ENCODE measurements around the gene LYRM4. TPM values are rescaled to one million over a fixed set of nuclear protein-coding genes. Genes with fewer than 3 reads are reported as not detected.

The LYRM4 gene
- total RNA-seq, 4 donors from 2014 or later, result 9.2 to 28.2 (median 14.2) TPM

GRCh38 chr6:5149891-5150290 lies 110.9 kb downstream of the LYRM4 start:
- Histone ChIP-seq H3K9me3 (no peaks in the 10 kb centered on the region), H3K4me3 (no peak overlapping the region), H3K4me1 (no peaks in the 10 kb centered on the region), H3K36me3 (no peaks in the 10 kb centered on the region), H3K27me3 (no peaks in the 10 kb centered on the region), H3K27ac (no peak overlapping the region)
- no peak for TF ChIP-seq POLR2A (IDR thresholded peaks at IDR 0.05)
- no peak for TF ChIP-seq CTCF (IDR thresholded peaks at IDR 0.05)
- no peak for DNase-seq
- 75 to 89% methylated on average over 6 of the region's 6 CpGs for WGBS, 2 donors
- intact Hi-C loops (cut with DNase I), result loop anchor here (10.0 kb wide), 2 partner anchors 155 to 235 kb away; no protein-coding TSS in a partner anchor

- no peaks in the 10 kb centered on the region for H3K4me1 ChIP-seq
- H3K27me3 ChIP-seq, result no peaks in the 10 kb centered on the region
- H3K36me3 ChIP-seq, result no peaks in the 10 kb centered on the region
- H3K9me3 ChIP-seq, result no peaks in the 10 kb centered on the region
- 69 to 93% methylated on average over 6 of the region's 6 CpGs for WGBS, 2 donors
- intact Hi-C loops (cut with DNase I), result loop anchor here (10.0 kb wide), 2 partner anchors 156 to 236 kb away; no protein-coding TSS in a partner anchor
- TF ChIP-seq CTCF (IDR thresholded peaks at IDR 0.05), result no peak
- no peak for TF ChIP-seq POLR2A (IDR thresholded peaks at IDR 0.05)
- no peak overlapping the region for H3K4me3 ChIP-seq
- no peak overlapping the region for H3K27ac ChIP-seq
- no peak for DNase-seq
These were observed 111.5 kb downstream of the LYRM4 start for GRCh38 chr6:5149159-5149704.

- intact Hi-C loops (cut with DNase I), result loop anchor here (10.0 kb wide), 2 partner anchors 158 to 238 kb away; no protein-coding TSS in a partner anchor
- 94 to 100% methylated on average over 3 of the region's 4 CpGs for WGBS, 2 donors
- TF ChIP-seq CTCF (IDR thresholded peaks at IDR 0.05), result no peak
- no peak for TF ChIP-seq POLR2A (IDR thresholded peaks at IDR 0.05)
These were observed 114.4 kb downstream of the LYRM4 start for GRCh38 chr6:5146398-5146797.

DNA sequence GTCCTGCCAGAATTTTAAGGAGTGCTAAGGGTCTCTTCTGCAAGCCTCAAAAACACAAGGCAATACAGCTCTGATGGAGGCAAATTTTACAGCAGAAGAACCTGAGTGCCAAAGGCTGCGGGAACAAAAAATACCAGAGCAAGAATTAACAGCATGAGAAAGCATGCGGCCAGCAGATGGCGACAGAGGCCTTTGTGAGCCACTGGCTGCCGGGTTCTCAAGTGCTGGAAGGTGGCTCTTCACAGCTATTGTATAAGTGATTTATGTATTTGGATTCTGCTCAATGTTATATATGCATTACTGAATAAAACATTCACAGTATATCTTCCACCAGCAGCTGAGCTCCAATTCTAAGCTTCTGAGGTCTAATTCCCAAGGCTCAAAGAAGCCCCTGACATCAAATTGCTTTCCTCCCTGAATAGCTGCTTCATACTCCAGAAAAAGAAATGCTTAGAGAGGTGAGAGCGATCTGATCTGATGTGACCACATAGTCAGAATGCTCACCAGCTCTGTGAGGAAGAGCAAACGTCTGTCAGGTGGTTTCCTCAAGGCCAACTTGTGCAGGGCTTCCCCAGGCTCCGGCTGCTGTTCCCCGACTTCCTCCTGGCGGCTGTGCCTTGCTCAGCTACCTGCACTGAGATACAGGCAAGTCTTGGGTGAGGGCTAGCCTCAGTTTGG lies 117.0 kb downstream of the LYRM4 start:
- TF ChIP-seq POLR2A (IDR thresholded peaks at IDR 0.05) (no peak), CTCF (IDR thresholded peaks at IDR 0.05) (peak; percentile 80 to 91 (median 88))
- no peak overlapping the region for H3K4me3 ChIP-seq
- WGBS, 2 donors, result 43 to 45% methylated on average over 9 of the region's 9 CpGs
- DNase-seq, result peak; percentile 4
- no peaks in the 10 kb centered on the region for H3K27me3 ChIP-seq
- H3K9me3 ChIP-seq, result no peaks in the 10 kb centered on the region
- no peaks in the 10 kb centered on the region for H3K4me1 ChIP-seq
- intact Hi-C loops (cut with DNase I), result loop anchor here (10.0 kb wide), 2 partner anchors 161 to 241 kb away; no protein-coding TSS in a partner anchor
- H3K36me3 ChIP-seq, result no peaks in the 10 kb centered on the region
- H3K27ac ChIP-seq, result no peak overlapping the region

More at GRCh38 chr6:5146398-5146797, 114.4 kb downstream of the LYRM4 start:
- DNase-seq, result no peak
- no peak overlapping the region for H3K4me3 ChIP-seq
- no peaks in the 10 kb centered on the region for H3K36me3 ChIP-seq
- H3K27ac ChIP-seq, result no peak overlapping the region
- H3K27me3 ChIP-seq, result no peaks in the 10 kb centered on the region
- no peaks in the 10 kb centered on the region for H3K9me3 ChIP-seq
- no peaks in the 10 kb centered on the region for H3K4me1 ChIP-seq

DNA sequence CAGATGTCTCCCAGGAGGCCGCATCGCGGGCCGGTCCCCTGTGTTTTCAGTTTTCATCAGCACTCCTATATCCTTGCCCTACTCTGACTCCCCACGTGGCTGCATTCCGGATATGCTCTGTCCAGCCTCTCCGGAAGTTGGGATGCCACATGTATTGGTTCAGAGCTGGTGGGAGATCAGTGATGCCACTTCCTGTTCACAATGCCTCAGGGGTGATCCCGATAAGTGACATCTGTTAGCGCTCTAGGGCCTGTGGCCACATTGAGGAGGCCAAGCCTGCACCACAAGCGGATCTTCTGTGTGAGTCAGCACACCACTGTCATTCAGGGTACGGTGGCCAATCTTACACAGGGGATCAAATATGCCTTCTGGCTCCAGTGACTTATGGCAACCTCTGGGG lies 117.8 kb downstream of the LYRM4 start:
- Histone ChIP-seq H3K4me1 (no peaks in the 10 kb centered on the region), H3K27ac (no peak overlapping the region), H3K27me3 (no peaks in the 10 kb centered on the region), H3K36me3 (no peaks in the 10 kb centered on the region), H3K9me3 (no peaks in the 10 kb centered on the region), H3K4me3 (no peak overlapping the region)
- DNase-seq, result no peak
- intact Hi-C loops (cut with DNase I), result loop anchor here (10.0 kb wide), 2 partner anchors 162 to 242 kb away; no protein-coding TSS in a partner anchor
- 91% methylated on average over 6 to 11 of the region's 11 CpGs for WGBS, 2 donors
- TF ChIP-seq CTCF (IDR thresholded peaks at IDR 0.05), result no peak
- TF ChIP-seq POLR2A (IDR thresholded peaks at IDR 0.05), result no peak

Data from esophagus squamous epithelium (tissue), 5 donors.